Activated CD4-positive, alpha-beta T cell treated with anti-CD3 and anti-CD28 coated beads, Interleukin-2, amount 10 ng/mL, durations not matched to agents 7 days and 5 days (primary cell): ENCODE data around the gene TFF1. TPM values are rescaled to one million over a fixed set of nuclear protein-coding genes. Genes with fewer than 3 reads are reported as not detected.

ENCODE experiments used
- CTCF ChIA-PET: fragments of 350-600 bp; sonication (Branson Sonifier 250); formaldehyde crosslinking; loops from one replicate; lab custom pipeline; 2021; ENCODE audit warnings: antibody characterized with exemption; lab: Charles Lee
- POLR2A ChIA-PET: fragments of 350-600 bp; sonication (Branson Sonifier 250); formaldehyde crosslinking; loops from one replicate; lab custom pipeline; 2021; ENCODE audit warnings: antibody characterized with exemption; lab: Charles Lee
- DNase-seq: peaks from one replicate; pipeline ENCODE4 v3.0.0-alpha.2; 2020
- H3K27ac Mint-ChIP-seq: one replicate; pipeline ENCODE4 v1.8.0; 2021; ENCODE audit warnings: mild to moderate bottlenecking, moderate library complexity, mixed read lengths
- H3K27me3 Mint-ChIP-seq: one replicate; pipeline ENCODE4 v1.8.0; 2021; ENCODE audit warnings: mixed read lengths
- H3K36me3 Mint-ChIP-seq: one replicate; pipeline ENCODE4 v1.8.0; 2021; ENCODE audit warnings: low read depth, mixed read lengths
- H3K4me1 Mint-ChIP-seq: one replicate; pipeline ENCODE4 v1.8.0; 2021; ENCODE audit warnings: mixed read lengths
- H3K4me3 Mint-ChIP-seq: one replicate; pipeline ENCODE4 v1.8.0; 2021; ENCODE audit warnings: mild to moderate bottlenecking, moderate library complexity, mixed read lengths
- H3K9me3 Mint-ChIP-seq: one replicate; pipeline ENCODE4 v1.8.0; 2021; ENCODE audit warnings: mixed read lengths
- total RNA-seq, 2 experiments: library from RNA; stranded (reverse); gene quantifications; one replicate each; pipeline ENCODE4 v1.2.3, GENCODE V29; 2021

TFF1 gene
- total RNA-seq, 2 experiments from 2014 or later: not detected

- ChIA-PET CTCF (no interaction called here), POLR2A (no interaction called here)
- DNase-seq: no peak
- Mint-ChIP-seq H3K4me3 (no peak overlapping the region), H3K36me3 (no peaks in the 10 kb centered on the region), H3K9me3 (no peaks in the 10 kb centered on the region), H3K27ac (no peak overlapping the region), H3K27me3 (peaks cover 1% of the 10 kb centered on the region), H3K4me1 (peaks cover 14% of the 10 kb centered on the region)
These were observed 565 bp downstream of the TFF1 start for GRCh38 chr21:42365770-42366169.

- Mint-ChIP-seq H3K9me3 (peaks cover 4% of the 10 kb centered on the region), H3K4me3 (no peak overlapping the region), H3K36me3 (no peaks in the 10 kb centered on the region), H3K27ac (no peak overlapping the region), H3K27me3 (peaks cover 1% of the 10 kb centered on the region), H3K4me1 (peaks cover 14% of the 10 kb centered on the region)
- CTCF ChIA-PET: interaction anchor here (1.6 to 4.9 kb wide), 2 partner anchors 10 to 26 kb away, joined by 3 to 22 read pairs; no protein-coding TSS in a partner anchor
- DNase-seq: no peak
- POLR2A ChIA-PET: no interaction called here
These were observed 1.9 kb downstream of the TFF1 start for GRCh38 chr21:42364304-42364865.

GRCh38 chr21:42363312-42363711 lies 3.0 kb downstream of the TFF1 start:
- Mint-ChIP-seq H3K36me3 (peaks cover 2% of the 10 kb centered on the region), H3K27me3 (peaks cover 1% of the 10 kb centered on the region), H3K9me3 (peaks cover 4% of the 10 kb centered on the region), H3K4me3 (no peak overlapping the region), H3K27ac (no peak overlapping the region), H3K4me1 (peaks cover 8% of the 10 kb centered on the region)
- CTCF ChIA-PET: interaction anchor here (0.7 to 4.9 kb wide), 3 partner anchors 11 to 118 kb away, joined by 3 to 22 read pairs (median 4); no protein-coding TSS in a partner anchor
- POLR2A ChIA-PET: no interaction called here
- DNase-seq: no peak

GRCh38 chr21:42362700-42363099 lies 3.6 kb downstream of the TFF1 start:
- Mint-ChIP-seq H3K36me3 (peaks cover 2% of the 10 kb centered on the region), H3K9me3 (peaks cover 4% of the 10 kb centered on the region), H3K4me1 (peaks cover 5% of the 10 kb centered on the region), H3K27me3 (peaks cover 1% of the 10 kb centered on the region), H3K27ac (no peak overlapping the region), H3K4me3 (no peak overlapping the region)
- no peak for DNase-seq
- POLR2A ChIA-PET: interaction anchor here (0.6 kb wide), 1 partner anchor 52 kb away, joined by 3 read pairs; no protein-coding TSS in a partner anchor
- CTCF ChIA-PET: interaction anchor here (0.6 to 4.9 kb wide), 3 partner anchors 12 to 88 kb away, joined by 3 to 22 read pairs (median 3); no protein-coding TSS in a partner anchor

- Mint-ChIP-seq H3K27me3 (peaks cover 1% of the 10 kb centered on the region), H3K36me3 (peaks cover 2% of the 10 kb centered on the region), H3K27ac (no peak overlapping the region), H3K9me3 (peaks cover 7% of the 10 kb centered on the region), H3K4me1 (peaks cover 6% of the 10 kb centered on the region), H3K4me3 (no peak overlapping the region)
- no peak for DNase-seq
- ChIA-PET POLR2A (interaction anchor here (0.6 kb wide), 1 partner anchor 53 kb away, joined by 3 read pairs; no protein-coding TSS in a partner anchor), CTCF (interaction anchor here (0.6 to 4.9 kb wide), 2 partner anchors 12 to 88 kb away, joined by 3 to 22 read pairs; no protein-coding TSS in a partner anchor)
These were observed 4.1 kb downstream of the TFF1 start for GRCh38 chr21:42362198-42362597.

DNA sequence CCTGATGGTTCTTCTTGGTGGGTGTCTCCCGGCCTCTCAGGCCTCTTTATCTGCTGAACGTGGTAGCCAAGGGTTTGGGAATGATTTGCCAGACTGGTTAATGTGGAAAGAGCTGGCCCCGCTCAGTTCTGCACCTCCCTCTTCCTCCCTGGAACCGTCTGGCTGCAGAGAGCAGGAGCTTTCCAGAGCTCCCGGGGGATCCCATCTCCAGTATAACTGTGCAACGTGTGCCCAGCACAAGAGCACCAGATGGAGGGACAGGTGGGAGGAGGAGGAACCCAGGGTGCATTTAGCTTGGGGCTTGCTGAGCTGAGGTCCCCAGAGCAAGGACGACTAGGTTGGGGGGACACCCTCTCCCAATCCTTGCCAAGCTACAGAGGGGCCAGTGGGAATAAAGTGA lies 5.0 kb downstream of the TFF1 start:
- Mint-ChIP-seq H3K4me1 (peaks cover 6% of the 10 kb centered on the region), H3K4me3 (no peak overlapping the region), H3K27ac (no peak overlapping the region), H3K9me3 (peaks cover 11% of the 10 kb centered on the region), H3K36me3 (peaks cover 2% of the 10 kb centered on the region), H3K27me3 (peaks cover 1% of the 10 kb centered on the region)
- ChIA-PET CTCF (interaction anchor here (1.1 to 4.9 kb wide), 3 partner anchors 13 to 35 kb away, joined by 3 to 22 read pairs (median 3); no protein-coding TSS in a partner anchor), POLR2A (no interaction called here)
- DNase-seq: no peak

DNA sequence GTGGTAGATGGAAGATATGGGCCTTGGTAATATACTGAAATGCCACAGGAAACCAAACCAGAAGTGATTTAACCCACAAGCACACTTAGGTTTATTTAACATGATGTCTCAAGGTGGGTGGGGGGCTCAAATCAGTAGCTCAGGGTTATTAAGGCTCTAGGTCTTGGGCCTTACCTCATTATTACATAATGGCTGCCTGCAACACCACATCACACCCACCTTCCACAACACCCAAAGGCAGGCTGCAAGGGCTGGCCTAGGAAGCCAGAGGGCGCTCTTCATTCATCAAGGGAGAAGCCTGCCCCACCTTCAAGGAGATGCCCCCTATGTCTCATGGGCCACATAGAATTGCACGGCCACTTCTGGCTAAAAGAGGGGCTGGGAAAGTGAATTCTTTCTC lies 6.0 kb downstream of the TFF1 start:
- peaks cover 5% of the 10 kb centered on the region for H3K36me3 Mint-ChIP-seq
- H3K27ac Mint-ChIP-seq: no peak overlapping the region
- peaks cover 6% of the 10 kb centered on the region for H3K4me1 Mint-ChIP-seq
- peaks cover 6% of the 10 kb centered on the region for H3K27me3 Mint-ChIP-seq
- POLR2A ChIA-PET: no interaction called here
- CTCF ChIA-PET: interaction anchor here (1.7 to 4.9 kb wide), 2 partner anchors 14 to 50 kb away, joined by 5 to 22 read pairs; no protein-coding TSS in a partner anchor
- peak; percentile 18 for DNase-seq
- no peak overlapping the region for H3K4me3 Mint-ChIP-seq
- peaks cover 16% of the 10 kb centered on the region for H3K9me3 Mint-ChIP-seq

GRCh38 chr21:42358937-42359336 lies 7.4 kb downstream of the TFF1 start:
- ChIA-PET CTCF (no interaction called here), POLR2A (no interaction called here)
- H3K27me3 Mint-ChIP-seq: peaks cover 6% of the 10 kb centered on the region
- peaks cover 5% of the 10 kb centered on the region for H3K36me3 Mint-ChIP-seq
- no peak overlapping the region for H3K4me3 Mint-ChIP-seq
- H3K27ac Mint-ChIP-seq: no peak overlapping the region
- H3K9me3 Mint-ChIP-seq: peaks cover 21% of the 10 kb centered on the region
- peaks cover 6% of the 10 kb centered on the region for H3K4me1 Mint-ChIP-seq
- DNase-seq: no peak

DNA sequence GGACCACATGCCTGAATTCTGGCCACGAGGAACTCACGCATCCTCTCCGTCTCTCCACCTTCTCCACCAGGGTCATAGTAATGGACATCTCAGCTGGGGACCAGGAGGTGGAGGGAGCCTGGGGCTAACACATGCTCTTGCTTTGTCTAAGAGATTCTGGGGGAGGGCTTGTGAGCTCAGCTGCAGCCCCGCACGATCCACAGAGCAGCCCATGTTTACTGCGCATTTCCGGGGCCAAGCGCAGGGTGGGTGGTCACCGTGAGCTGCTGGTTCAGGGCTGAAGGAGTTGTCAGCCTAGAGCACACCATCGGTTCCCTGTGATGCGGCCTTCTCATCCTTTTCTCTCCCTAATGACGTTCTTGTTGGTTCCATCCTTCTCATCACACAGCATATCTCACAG lies 8.1 kb downstream of the TFF1 start:
- ChIA-PET POLR2A (no interaction called here), CTCF (interaction anchor here (1.0 to 1.2 kb wide), 3 partner anchors 9 to 16 kb away, joined by 3 to 4 read pairs (median 3); no protein-coding TSS in a partner anchor)
- H3K27ac Mint-ChIP-seq: no peak overlapping the region
- H3K4me1 Mint-ChIP-seq: peaks cover 4% of the 10 kb centered on the region
- H3K9me3 Mint-ChIP-seq: peaks cover 26% of the 10 kb centered on the region
- H3K27me3 Mint-ChIP-seq: peaks cover 6% of the 10 kb centered on the region
- H3K36me3 Mint-ChIP-seq: peaks cover 5% of the 10 kb centered on the region
- H3K4me3 Mint-ChIP-seq: no peak overlapping the region
- no peak for DNase-seq

DNA sequence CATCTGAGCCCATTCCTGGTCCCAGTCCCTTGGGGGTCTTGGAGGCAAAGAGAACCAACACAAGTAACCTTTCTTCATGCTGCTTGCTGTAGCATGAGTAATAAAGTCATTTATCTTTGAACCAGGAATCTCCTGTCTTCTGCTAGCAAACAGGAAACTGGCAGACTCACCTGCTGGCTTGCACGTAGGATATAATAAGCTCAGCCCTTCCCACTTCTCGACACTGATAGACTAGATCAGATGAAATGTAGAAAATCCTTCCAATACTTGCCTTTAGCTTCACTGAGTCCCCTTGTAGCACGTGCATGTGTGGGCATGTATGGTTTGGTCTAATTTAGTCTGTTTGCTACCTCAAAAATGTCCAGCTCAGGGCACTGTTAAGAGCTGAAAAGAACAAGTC lies 9.0 kb downstream of the TFF1 start:
- Mint-ChIP-seq H3K9me3 (peaks cover 26% of the 10 kb centered on the region), H3K36me3 (peaks cover 5% of the 10 kb centered on the region), H3K27me3 (peaks cover 6% of the 10 kb centered on the region), H3K4me1 (peaks cover 2% of the 10 kb centered on the region), H3K4me3 (no peak overlapping the region), H3K27ac (no peak overlapping the region)
- ChIA-PET CTCF (interaction anchor here (1.0 to 1.2 kb wide), 3 partner anchors 10 to 17 kb away, joined by 3 to 4 read pairs (median 3); no protein-coding TSS in a partner anchor), POLR2A (no interaction called here)
- DNase-seq: no peak

GRCh38 chr21:42356650-42357049 lies 9.7 kb downstream of the TFF1 start:
- ChIA-PET POLR2A (no interaction called here), CTCF (no interaction called here)
- no peak overlapping the region for H3K27ac Mint-ChIP-seq
- peaks cover 2% of the 10 kb centered on the region for H3K4me1 Mint-ChIP-seq
- no peak for DNase-seq
- peaks cover 5% of the 10 kb centered on the region for H3K36me3 Mint-ChIP-seq
- H3K9me3 Mint-ChIP-seq: peaks cover 26% of the 10 kb centered on the region
- H3K4me3 Mint-ChIP-seq: no peak overlapping the region
- peaks cover 5% of the 10 kb centered on the region for H3K27me3 Mint-ChIP-seq

GRCh38 chr21:42356046-42356445 lies 10.3 kb downstream of the TFF1 start:
- CTCF ChIA-PET: no interaction called here
- H3K9me3 Mint-ChIP-seq: peaks cover 26% of the 10 kb centered on the region
- H3K27ac Mint-ChIP-seq: no peak overlapping the region
- no peak overlapping the region for H3K4me3 Mint-ChIP-seq
- peaks cover 2% of the 10 kb centered on the region for H3K4me1 Mint-ChIP-seq
- no peak for DNase-seq
- POLR2A ChIA-PET: no interaction called here
- H3K27me3 Mint-ChIP-seq: peaks cover 5% of the 10 kb centered on the region
- H3K36me3 Mint-ChIP-seq: peaks cover 5% of the 10 kb centered on the region

- ChIA-PET POLR2A (no interaction called here), CTCF (interaction anchor here (0.9 to 1.5 kb wide), 3 partner anchors 11 to 43 kb away, joined by 3 to 4 read pairs (median 3); no protein-coding TSS in a partner anchor)
- peaks cover 22% of the 10 kb centered on the region for H3K9me3 Mint-ChIP-seq
- H3K27me3 Mint-ChIP-seq: peaks cover 5% of the 10 kb centered on the region
- H3K4me3 Mint-ChIP-seq: no peak overlapping the region
- peak overlapping the region; percentile 22 for H3K27ac Mint-ChIP-seq
- no peak for DNase-seq
- peaks cover 2% of the 10 kb centered on the region for H3K4me1 Mint-ChIP-seq
- H3K36me3 Mint-ChIP-seq: peaks cover 5% of the 10 kb centered on the region
These were observed 12.7 kb downstream of the TFF1 start for GRCh38 chr21:42353623-42354022.
